Right cardiac atrium (tissue), 5 donors: ENCODE data around the gene CCDC47. TPM values are rescaled to one million over a fixed set of nuclear protein-coding genes. Genes with fewer than 3 reads are reported as not detected.

Experiments
- ATAC-seq, 2 donors: fragments of 200-7000 bp; cut with Tn5 transposase; one replicate each; pipeline versions ENCODE4 v1.8.0 to v1.9.1; 2020; ENCODE audit warnings: moderate library complexity in 2 of 2, mild to moderate bottlenecking in 1 of 2
- DNase-seq, 3 donors: peaks; one replicate each; pipeline ENCODE4 v3.0.0-alpha.2; 2020
- H3K27ac ChIP-seq: one replicate; pipeline ENCODE4 v1.5.1; 2013; ENCODE audit warnings: mild to moderate bottlenecking, low read length, control low read depth, moderate library complexity
- H3K27me3 ChIP-seq: one replicate; pipeline ENCODE4 v1.6.1; 2013; ENCODE audit not compliant: control insufficient read depth, insufficient read depth
- H3K4me1 ChIP-seq: one replicate; pipeline ENCODE4 v1.6.1; 2013; ENCODE audit warnings: low read length; ENCODE audit not compliant: control insufficient read depth, insufficient read depth
- H3K4me3 ChIP-seq: one replicate; pipeline ENCODE4 v1.5.1; 2013; ENCODE audit warnings: low read length, control low read depth
- H3K9me3 ChIP-seq: one replicate; pipeline ENCODE4 v1.6.1; 2013; ENCODE audit warnings: low read length; ENCODE audit not compliant: control insufficient read depth
- WGBS: extraction: QIAGEN DNeasy Blood & Tissue Kit; methylation state at CpG from one replicate; pipeline ENCODE4 v1.1.7; 2013; 5-methylcytosine and 5-hydroxymethylcytosine counted together
- intact Hi-C, 4 donors: fragments of 100-400 bp; cut with DNase I; formaldehyde crosslinking; loops; one replicate each; pipeline versions ENCODE4 v1.11.0 to v1.14.0; 2022 to 2023
- polyA plus RNA-seq: library from polyadenylated mRNA; stranded (reverse); fragments of 200-250 nt; gene quantifications from one replicate; pipeline ENCODE4 v1.2.3, GENCODE V29; 2013
- total RNA-seq, 4 donors: library from RNA; stranded (reverse); fragmentation: NEBNext Ultra II Directional; extraction: Animal tissue kit (Norgen Biotek cat#: 25700); gene quantifications; one replicate each; pipeline ENCODE4 v1.2.1, GENCODE V29; 2021
- donor health status: healthy with polysubstance abuse.
- donor health status: DM: no; HTN: yes; CAD: no.
- donor health status: DM: no; HTN: no; CAD: no.
- donor health status: DM: no; HTN: yes; CAD: no; lungs with severe emphysema.
- donor health status: DM: yes; HTN: yes; CAD: no.

CCDC47 gene
- total and polyA plus RNA-seq, 5 donors, result 65.9 to 122 (median 99.5) TPM

- Histone ChIP-seq H3K4me3 (no peak overlapping the region), H3K27me3 (no peaks in the 10 kb centered on the region), H3K9me3 (no peaks in the 10 kb centered on the region), H3K4me1 (no peaks in the 10 kb centered on the region), H3K27ac (no peak overlapping the region)
- ATAC-seq (no peak), DNase-seq (no peak)
- WGBS, result 87% methylated on average over 6 of the region's 6 CpGs
- intact Hi-C loops, result no loop called here
These were observed 10.1 kb upstream of the CCDC47 start for GRCh38 chr17:63783522-63783921.

DNA sequence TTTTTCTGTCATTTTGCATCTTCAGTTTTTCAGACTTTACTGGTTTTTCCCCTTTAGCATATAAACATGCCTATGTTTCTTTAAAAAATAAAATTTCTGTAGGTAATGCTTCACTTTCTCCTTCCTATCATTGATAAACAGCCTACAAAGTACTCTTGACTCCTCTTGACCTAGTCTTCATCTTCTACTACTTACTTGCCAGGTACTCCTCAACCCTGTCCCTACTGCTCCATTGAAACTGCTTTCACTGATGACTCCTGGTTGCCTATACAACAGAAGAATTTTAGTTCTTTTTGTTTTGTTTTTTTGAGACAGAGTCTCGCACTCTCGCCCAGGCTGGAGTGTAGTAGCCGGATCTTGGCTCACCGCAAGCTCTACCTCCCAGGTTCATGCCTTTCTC is 7.5 kb upstream of the CCDC47 start:
- intact Hi-C loops, result no loop called here
- Histone ChIP-seq H3K4me1 (peaks cover 2% of the 10 kb centered on the region), H3K27me3 (no peaks in the 10 kb centered on the region), H3K27ac (no peak overlapping the region), H3K4me3 (no peak overlapping the region), H3K9me3 (no peaks in the 10 kb centered on the region)
- no peak for DNase-seq
- WGBS, result 98% methylated on average over 4 of the region's 4 CpGs
- no peak for ATAC-seq

GRCh38 chr17:63780507-63780906 is 7.1 kb upstream of the CCDC47 start:
- DNase-seq, result no peak
- WGBS, result 94% methylated on average over 1 of the region's 1 CpG
- Histone ChIP-seq H3K27ac (no peak overlapping the region), H3K9me3 (no peaks in the 10 kb centered on the region), H3K27me3 (no peaks in the 10 kb centered on the region), H3K4me3 (no peak overlapping the region), H3K4me1 (peaks cover 2% of the 10 kb centered on the region)
- no peak for ATAC-seq
- intact Hi-C loops, result no loop called here

DNA sequence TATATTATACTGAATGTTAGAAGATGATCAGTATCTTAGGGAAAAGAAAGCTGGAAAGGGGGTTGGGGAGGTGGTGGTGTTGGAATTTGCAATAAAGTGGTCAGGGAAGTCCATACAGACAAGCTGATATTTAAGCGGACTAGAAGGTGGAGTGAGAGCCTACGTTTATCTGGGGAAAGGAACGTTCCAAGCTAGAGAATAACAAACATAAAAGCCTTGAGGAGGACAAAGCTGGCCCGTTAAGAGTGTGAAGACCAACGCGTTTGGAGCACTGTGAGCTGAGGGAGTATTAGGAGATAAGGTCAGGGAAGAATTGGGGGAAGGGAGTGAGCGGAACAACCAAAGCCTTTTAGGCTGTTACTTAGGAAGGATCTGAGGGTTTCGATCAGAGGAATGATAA is 2.0 kb upstream of the CCDC47 start:
- DNase-seq, result no peak
- H3K9me3 ChIP-seq, result no peaks in the 10 kb centered on the region
- peak overlapping the region; percentile 82 for H3K4me3 ChIP-seq
- ATAC-seq, result no peak
- peaks cover 4% of the 10 kb centered on the region for H3K4me1 ChIP-seq
- peak overlapping the region; percentile 16 for H3K27ac ChIP-seq
- WGBS, result 17% methylated on average over 8 of the region's 8 CpGs
- H3K27me3 ChIP-seq, result no peaks in the 10 kb centered on the region
- intact Hi-C loops, result no loop called here

GRCh38 chr17:63774969-63775265 is 1.5 kb upstream of the CCDC47 start:
- WGBS, result 3% methylated on average over 4 of the region's 4 CpGs
- no peak for ATAC-seq
- intact Hi-C loops, result no loop called here
- Histone ChIP-seq H3K4me3 (peak overlapping the region; percentile 82), H3K27ac (peak overlapping the region; percentile 94), H3K9me3 (no peaks in the 10 kb centered on the region), H3K27me3 (no peaks in the 10 kb centered on the region), H3K4me1 (peaks cover 4% of the 10 kb centered on the region)
- no peak for DNase-seq

DNA sequence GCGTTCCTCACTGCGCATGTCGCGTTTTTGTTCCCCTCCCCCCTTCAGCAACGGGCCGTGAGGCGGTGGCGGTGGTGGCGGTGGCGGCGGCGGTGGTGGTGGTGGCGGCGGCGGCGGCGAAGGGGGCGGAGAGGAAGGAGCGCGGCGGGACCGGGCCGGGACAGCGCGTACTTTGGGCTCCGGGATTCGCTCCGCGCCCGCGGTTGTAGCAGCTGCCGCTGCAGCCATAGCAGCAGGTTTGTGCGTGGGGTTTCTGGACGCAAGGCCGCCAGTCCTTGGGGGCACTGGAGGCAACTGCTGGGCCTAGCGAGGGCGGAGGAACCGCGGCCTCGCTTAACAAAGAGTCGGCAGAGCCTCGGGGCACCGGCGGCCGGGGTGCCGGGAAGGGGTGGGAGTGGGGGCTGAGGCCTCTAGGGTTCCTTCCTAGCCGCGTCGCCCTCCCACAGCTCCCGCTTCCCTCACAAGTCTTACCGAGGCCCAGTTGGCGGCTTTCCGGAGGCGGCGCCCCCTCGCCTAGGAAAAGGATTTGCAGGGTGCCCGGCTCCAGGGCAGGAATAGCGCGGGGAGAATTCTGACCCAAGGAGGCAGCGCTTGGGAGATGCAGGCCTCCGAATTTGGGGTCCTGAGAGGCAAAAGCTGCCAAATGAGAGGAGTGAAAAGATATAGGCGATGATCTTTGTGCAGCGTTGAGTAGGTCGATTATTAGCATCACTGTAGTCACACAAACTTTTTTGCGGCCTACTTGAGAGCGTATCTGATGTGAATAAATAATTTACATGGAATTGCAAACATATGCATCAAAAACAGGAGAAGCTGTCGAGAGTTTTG is 958 bp upstream of the CCDC47 start, which contains the start of gene DDX42:
DDX42 (plus strand) TSS at position 30 of the 828 bp plus-strand sequence. CDS start 12,880 bp downstream, outside the sequence.
- peak within 1 kb of the TSS; percentile 94 for H3K27ac ChIP-seq
- under 1% methylated on average over 65 of the region's 67 CpGs for WGBS

GRCh38 chr17:63772801-63773271 is 561 bp downstream of the CCDC47 start:
- no peaks in the 10 kb centered on the region for H3K9me3 ChIP-seq
- peak overlapping the region; percentile 80 for H3K4me3 ChIP-seq
- intact Hi-C loops, result no loop called here
- ATAC-seq, result no peak
- WGBS, result 4% methylated on average over 7 of the region's 7 CpGs
- no peak for DNase-seq
- H3K27ac ChIP-seq, result peak overlapping the region; percentile 91
- H3K27me3 ChIP-seq, result no peaks in the 10 kb centered on the region
- H3K4me1 ChIP-seq, result peaks cover 4% of the 10 kb centered on the region

More for the DNA sequence above, 958 bp upstream of the CCDC47 start, which contains the start of gene DDX42:
- ATAC-seq (peak; percentile 5 to 33), DNase-seq (peak; percentile 91 to 96 (median 95))
- peaks cover 4% of the 10 kb centered on the region for H3K4me1 ChIP-seq
- intact Hi-C loops, result no loop called here
- H3K4me3 ChIP-seq, result peak within 1 kb of the TSS; percentile 82
- no peaks in the 10 kb centered on the region for H3K9me3 ChIP-seq
- H3K27me3 ChIP-seq, result no peaks in the 10 kb centered on the region

GRCh38 chr17:63768433-63768832 is 5.0 kb downstream of the CCDC47 start:
- H3K4me1 ChIP-seq, result peaks cover 2% of the 10 kb centered on the region
- H3K27ac ChIP-seq, result peak overlapping the region; percentile 13
- 77% methylated on average over 7 of the region's 7 CpGs for WGBS
- H3K27me3 ChIP-seq, result no peaks in the 10 kb centered on the region
- no peak for DNase-seq
- ATAC-seq, result no peak
- intact Hi-C loops, result no loop called here
- no peak overlapping the region for H3K4me3 ChIP-seq
- H3K9me3 ChIP-seq, result no peaks in the 10 kb centered on the region

- H3K4me1 ChIP-seq, result peaks cover 2% of the 10 kb centered on the region
- H3K9me3 ChIP-seq, result no peaks in the 10 kb centered on the region
- ATAC-seq (no peak), DNase-seq (no peak)
- H3K4me3 ChIP-seq, result no peak overlapping the region
- H3K27ac ChIP-seq, result no peak overlapping the region
- intact Hi-C loops, result no loop called here
- no peaks in the 10 kb centered on the region for H3K27me3 ChIP-seq
These were observed 6.6 kb downstream of the CCDC47 start for GRCh38 chr17:63766754-63767153.

GRCh38 chr17:63764716-63765115 is 8.7 kb downstream of the CCDC47 start:
- H3K27me3 ChIP-seq, result no peaks in the 10 kb centered on the region
- H3K4me1 ChIP-seq, result no peaks in the 10 kb centered on the region
- 65% methylated on average over 4 of the region's 4 CpGs for WGBS
- ATAC-seq, result no peak
- H3K4me3 ChIP-seq, result no peak overlapping the region
- H3K27ac ChIP-seq, result no peak overlapping the region
- DNase-seq, result no peak
- no peaks in the 10 kb centered on the region for H3K9me3 ChIP-seq
- intact Hi-C loops, result no loop called here

- no peak overlapping the region for H3K27ac ChIP-seq
- ATAC-seq, result peak in 1 of 2 donors; percentile 52
- H3K9me3 ChIP-seq, result no peaks in the 10 kb centered on the region
- H3K27me3 ChIP-seq, result no peaks in the 10 kb centered on the region
- H3K4me1 ChIP-seq, result no peaks in the 10 kb centered on the region
- intact Hi-C loops, result no loop called here
- 80% methylated on average over 5 of the region's 5 CpGs for WGBS
- no peak overlapping the region for H3K4me3 ChIP-seq
- no peak for DNase-seq
These were observed 11.0 kb downstream of the CCDC47 start for GRCh38 chr17:63762161-63763078.
